Measurements from ENCODE around the gene IQSEC1.

IQSEC1 gene

GRCh38 chr3:13028010-13028821, 45.0 kb downstream of the IQSEC1 start:
- DNase-seq (ENCODE audit: low read depth) = no peak

- no peak for DNase-seq (ENCODE audit: low read depth)
Observed at GRCh38 chr3:13027154-13027553, 46.1 kb downstream of the IQSEC1 start.

- DNase-seq (ENCODE audit: low read depth) = no peak
Observed at GRCh38 chr3:13026534-13026933, 46.7 kb downstream of the IQSEC1 start.

- DNase-seq (ENCODE audit: low read depth) = no peak
Observed at GRCh38 chr3:13025778-13026518, 47.3 kb downstream of the IQSEC1 start.

GRCh38 chr3:13025090-13025489, 48.1 kb downstream of the IQSEC1 start:
- DNase-seq (ENCODE audit: low read depth) = peak; percentile 32

GRCh38 chr3:13024765-13025065, 48.5 kb downstream of the IQSEC1 start:
- DNase-seq (ENCODE audit: low read depth) = no peak

- DNase-seq (ENCODE audit: low read depth) = no peak
Observed at GRCh38 chr3:13023971-13024764, 49.1 kb downstream of the IQSEC1 start.

- no peak for DNase-seq (ENCODE audit: low read depth)
Observed at GRCh38 chr3:13023235-13023970, 49.8 kb downstream of the IQSEC1 start.

GRCh38 chr3:13022348-13023234, 50.6 kb downstream of the IQSEC1 start:
- peak; percentile 37 for DNase-seq (ENCODE audit: low read depth)

GRCh38 chr3:13021141-13022114, 51.8 kb downstream of the IQSEC1 start:
- DNase-seq (ENCODE audit: low read depth) = no peak

- no peak for DNase-seq (ENCODE audit: low read depth)
Observed at GRCh38 chr3:13020159-13020750, 53.0 kb downstream of the IQSEC1 start.

- DNase-seq (ENCODE audit: low read depth) = peak; percentile 55
Observed at GRCh38 chr3:13019243-13020095, 53.8 kb downstream of the IQSEC1 start.

- no peak for DNase-seq (ENCODE audit: low read depth)
Observed at GRCh38 chr3:13018561-13019242, 54.5 kb downstream of the IQSEC1 start.

- DNase-seq (ENCODE audit: low read depth) = no peak
Observed at GRCh38 chr3:13018043-13018451, 55.2 kb downstream of the IQSEC1 start.

- no peak for DNase-seq (ENCODE audit: low read depth)
Observed at GRCh38 chr3:13017361-13018042, 55.7 kb downstream of the IQSEC1 start.

GRCh38 chr3:13016721-13017255, 56.4 kb downstream of the IQSEC1 start:
- no peak for DNase-seq (ENCODE audit: low read depth)
